Neural progenitor cell (in vitro differentiated cells): ENCODE measurements around the gene LPP. TPM values are rescaled to one million over a fixed set of nuclear protein-coding genes. Genes with fewer than 3 reads are reported as not detected.

ENCODE experiments used
- DNase-seq: peaks from one replicate; pipeline ENCODE4 v3.0.0-alpha.2; 2016; ENCODE audit warnings: low spot score
- H2AFZ ChIP-seq: fragments of 200-600 bp; sonication (generic); replicated peaks from 2 replicates; pipeline ENCODE4 v1.6.1; 2016; ENCODE audit warnings: antibody characterized with exemption
- H3F3A ChIP-seq: fragments of 200-600 bp; sonication (generic); 2 replicates; pipeline ENCODE4 v1.6.1; 2016; ENCODE audit warnings: antibody characterized with exemption, low read depth
- H3K27ac ChIP-seq: fragments of 200-600 bp; sonication (generic); 2 replicates; pipeline ENCODE4 v1.5.1; 2016; ENCODE audit warnings: mild to moderate bottlenecking
- H3K27me3 ChIP-seq: fragments of 200-600 bp; sonication (generic); 2 replicates; pipeline ENCODE4 v1.6.1; 2016; ENCODE audit warnings: mild to moderate bottlenecking, moderate library complexity
- H3K36me3 ChIP-seq: fragments of 200-600 bp; sonication (generic); 2 replicates; pipeline ENCODE4 v1.5.1; 2016
- H3K4me1 ChIP-seq: fragments of 200-600 bp; sonication (generic); 2 replicates; pipeline ENCODE4 v1.6.1; 2016; ENCODE audit warnings: mixed run types
- H3K4me2 ChIP-seq: fragments of 200-600 bp; sonication (generic); 2 replicates; pipeline ENCODE4 v1.6.1; 2016
- H3K4me3 ChIP-seq: fragments of 200-600 bp; sonication (generic); 2 replicates; pipeline ENCODE4 v1.5.1; 2016
- H3K79me2 ChIP-seq: fragments of 200-600 bp; sonication (generic); 2 replicates; pipeline ENCODE4 v1.6.1; 2016; ENCODE audit warnings: low read depth
- H3K9ac ChIP-seq: fragments of 200-600 bp; sonication (generic); 2 replicates; pipeline ENCODE4 v1.6.1; 2016
- H3K9me3 ChIP-seq: fragments of 200-600 bp; sonication (generic); 2 replicates; pipeline ENCODE4 v1.5.1; 2016; ENCODE audit warnings: low read depth
- H4K20me1 ChIP-seq: fragments of 200-600 bp; sonication (generic); 2 replicates; pipeline ENCODE4 v1.6.1; 2016; ENCODE audit warnings: low read depth
- H3K27ac Mint-ChIP-seq: 3 replicates; pipeline ENCODE4 v1.8.0; 2021; ENCODE audit warnings: mixed read lengths
- H3K27me3 Mint-ChIP-seq: 2 replicates; pipeline ENCODE4 v1.8.0; 2022; ENCODE audit warnings: low read depth, mild to moderate bottlenecking, inconsistent platforms, moderate library complexity, mixed read lengths; ENCODE audit not compliant: insufficient read depth
- H3K36me3 Mint-ChIP-seq: 3 replicates; pipeline ENCODE4 v1.8.0; 2021; ENCODE audit warnings: mixed read lengths
- H3K4me1 Mint-ChIP-seq: 3 replicates; pipeline ENCODE4 v1.8.0; 2021; ENCODE audit warnings: mixed read lengths
- H3K4me3 Mint-ChIP-seq: 3 replicates; pipeline ENCODE4 v1.8.0; 2021; ENCODE audit warnings: mild to moderate bottlenecking, moderate library complexity, mixed read lengths
- H3K9me3 Mint-ChIP-seq: 3 replicates; pipeline ENCODE4 v1.8.0; 2020; ENCODE audit warnings: mixed read lengths
- EZH2 ChIP-seq: fragments of 200-600 bp; sonication (generic); IDR thresholded peaks from 2 replicates; pipeline ENCODE4 v1.6.1; 2017; ENCODE audit warnings: antibody characterized with exemption, mild to moderate bottlenecking, moderate library complexity
- EZH2phosphoT487 ChIP-seq: fragments of 200-600 bp; sonication (generic); IDR thresholded peaks from 2 replicates; pipeline ENCODE4 v1.6.1; 2017; ENCODE audit warnings: antibody characterized with exemption
- total RNA-seq: library from RNA; depleted of rRNA; stranded (reverse); fragments of >200 nt; gene quantifications from 2 replicates; pipeline ENCODE4 v1.2.3, GENCODE V29; 2015; ENCODE audit warnings: low replicate concordance
- TF ChIP-seq, protein P1 (sequence below): fragments of 200-600 bp; sonication (generic); IDR thresholded peaks from 2 replicates; pipeline ENCODE4 v1.5.1; 2017; ENCODE audit warnings: antibody characterized with exemption, mild to moderate bottlenecking

The LPP gene
- total RNA-seq, 1 donor from 2014 or later = 18.9 TPM

DNA sequence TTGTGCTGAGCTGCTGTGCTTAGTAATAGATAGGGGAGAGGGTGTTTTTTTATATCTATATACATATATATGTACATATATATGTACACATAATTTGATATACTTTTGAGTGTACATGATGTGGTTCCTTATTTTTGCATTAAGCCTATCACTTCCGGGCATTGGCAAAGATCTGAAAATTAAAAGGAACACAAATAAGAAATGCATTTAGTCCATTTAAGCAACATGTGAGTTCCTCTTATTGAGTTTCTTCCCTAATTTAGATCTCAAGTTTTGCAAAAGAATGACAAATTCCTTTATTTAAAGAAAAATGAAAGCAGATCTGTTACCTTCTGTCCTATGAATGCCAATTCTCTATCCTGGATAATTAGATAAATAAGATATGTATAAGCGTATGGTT is 435.1 kb downstream of the LPP start:
- Histone ChIP-seq H3K27me3 (no peaks in the 10 kb centered on the region), H3K4me2 (no peak overlapping the region), H2AFZ (no peak overlapping the region), H4K20me1 (no peaks in the 10 kb centered on the region), H3K36me3 (no peaks in the 10 kb centered on the region), H3F3A (no peaks in the 10 kb centered on the region), H3K27ac (no peak overlapping the region), H3K79me2 (no peaks in the 10 kb centered on the region), H3K9me3 (no peaks in the 10 kb centered on the region), H3K9ac (no peak overlapping the region), H3K4me3 (no peak overlapping the region), H3K4me1 (peaks cover 10% of the 10 kb centered on the region)
- Mint-ChIP-seq H3K27me3 (peaks cover 2% of the 10 kb centered on the region), H3K27ac (no peak overlapping the region), H3K4me3 (no peak overlapping the region), H3K4me1 (peaks cover 10% of the 10 kb centered on the region), H3K36me3 (no peaks in the 10 kb centered on the region), H3K9me3 (no peaks in the 10 kb centered on the region)
- DNase-seq = no peak
- TF ChIP-seq, protein P1, sequence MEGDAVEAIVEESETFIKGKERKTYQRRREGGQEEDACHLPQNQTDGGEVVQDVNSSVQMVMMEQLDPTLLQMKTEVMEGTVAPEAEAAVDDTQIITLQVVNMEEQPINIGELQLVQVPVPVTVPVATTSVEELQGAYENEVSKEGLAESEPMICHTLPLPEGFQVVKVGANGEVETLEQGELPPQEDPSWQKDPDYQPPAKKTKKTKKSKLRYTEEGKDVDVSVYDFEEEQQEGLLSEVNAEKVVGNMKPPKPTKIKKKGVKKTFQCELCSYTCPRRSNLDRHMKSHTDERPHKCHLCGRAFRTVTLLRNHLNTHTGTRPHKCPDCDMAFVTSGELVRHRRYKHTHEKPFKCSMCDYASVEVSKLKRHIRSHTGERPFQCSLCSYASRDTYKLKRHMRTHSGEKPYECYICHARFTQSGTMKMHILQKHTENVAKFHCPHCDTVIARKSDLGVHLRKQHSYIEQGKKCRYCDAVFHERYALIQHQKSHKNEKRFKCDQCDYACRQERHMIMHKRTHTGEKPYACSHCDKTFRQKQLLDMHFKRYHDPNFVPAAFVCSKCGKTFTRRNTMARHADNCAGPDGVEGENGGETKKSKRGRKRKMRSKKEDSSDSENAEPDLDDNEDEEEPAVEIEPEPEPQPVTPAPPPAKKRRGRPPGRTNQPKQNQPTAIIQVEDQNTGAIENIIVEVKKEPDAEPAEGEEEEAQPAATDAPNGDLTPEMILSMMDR = no peak
- no peak for TF ChIP-seq EZH2

DNA sequence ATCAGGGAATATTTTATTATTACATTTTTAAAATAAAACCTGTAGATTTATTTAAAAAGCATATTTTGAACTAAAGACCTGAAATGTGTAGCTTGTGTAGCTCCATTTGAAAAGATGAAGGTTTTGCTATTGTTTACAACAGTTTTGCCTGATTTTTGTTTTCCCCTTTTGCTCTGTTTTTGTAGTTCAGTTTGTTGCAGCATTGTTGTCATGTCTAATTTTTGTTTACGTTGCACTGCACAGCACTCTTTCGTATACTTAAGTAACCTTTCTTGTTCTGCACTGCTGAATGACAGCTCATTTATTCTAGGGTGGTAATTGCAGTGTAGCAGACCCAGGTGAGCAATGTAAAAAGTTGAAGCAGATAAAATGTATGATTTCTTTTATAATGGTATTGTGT is 435.8 kb downstream of the LPP start:
- Histone ChIP-seq H3K27ac (no peak overlapping the region), H3K4me2 (no peak overlapping the region), H3K36me3 (no peaks in the 10 kb centered on the region), H3K4me3 (no peak overlapping the region), H3K9me3 (no peaks in the 10 kb centered on the region), H2AFZ (no peak overlapping the region), H3F3A (no peaks in the 10 kb centered on the region), H3K27me3 (no peaks in the 10 kb centered on the region), H3K9ac (no peak overlapping the region), H3K79me2 (no peaks in the 10 kb centered on the region), H4K20me1 (no peaks in the 10 kb centered on the region), H3K4me1 (peaks cover 5% of the 10 kb centered on the region)
- Mint-ChIP-seq H3K27me3 (peaks cover 2% of the 10 kb centered on the region), H3K4me1 (peaks cover 7% of the 10 kb centered on the region), H3K4me3 (no peak overlapping the region), H3K9me3 (no peaks in the 10 kb centered on the region), H3K36me3 (no peaks in the 10 kb centered on the region), H3K27ac (no peak overlapping the region)
- TF ChIP-seq EZH2phosphoT487 (no peak), EZH2 (no peak)
- TF ChIP-seq, protein P1 = no peak
- DNase-seq = no peak

DNA sequence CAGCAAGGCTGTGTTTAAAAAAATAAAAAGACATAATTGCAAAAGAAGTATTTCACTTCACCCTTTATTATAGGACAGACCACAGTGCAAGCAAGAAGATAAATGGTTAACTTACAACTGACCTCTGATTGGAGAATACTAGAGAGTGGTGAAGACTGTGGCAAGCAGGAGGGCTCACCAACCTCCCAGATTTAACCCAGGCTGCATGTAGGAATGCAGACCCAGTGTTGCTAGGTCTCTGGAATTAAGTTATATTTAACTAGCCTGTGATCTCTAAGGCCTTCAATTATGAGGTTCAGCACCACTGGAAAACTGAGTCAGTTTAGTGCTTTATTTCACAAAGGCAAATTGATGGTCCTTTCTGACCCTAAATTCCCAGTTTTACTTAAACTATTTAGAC is 436.6 kb downstream of the LPP start:
- Histone ChIP-seq H3K4me3 (no peak overlapping the region), H3K9me3 (no peaks in the 10 kb centered on the region), H3K36me3 (no peaks in the 10 kb centered on the region), H3K9ac (no peak overlapping the region), H3K27ac (no peak overlapping the region), H3F3A (no peaks in the 10 kb centered on the region), H2AFZ (no peak overlapping the region), H3K79me2 (no peaks in the 10 kb centered on the region), H3K4me2 (no peak overlapping the region), H3K4me1 (no peaks in the 10 kb centered on the region), H4K20me1 (no peaks in the 10 kb centered on the region), H3K27me3 (no peaks in the 10 kb centered on the region)
- Mint-ChIP-seq H3K4me1 (no peaks in the 10 kb centered on the region), H3K4me3 (no peak overlapping the region), H3K9me3 (no peaks in the 10 kb centered on the region), H3K27me3 (peaks cover 2% of the 10 kb centered on the region), H3K27ac (no peak overlapping the region), H3K36me3 (no peaks in the 10 kb centered on the region)
- TF ChIP-seq EZH2phosphoT487 = no peak
- no peak for TF ChIP-seq EZH2
- TF ChIP-seq, protein P1 = no peak
- no peak for DNase-seq

DNA sequence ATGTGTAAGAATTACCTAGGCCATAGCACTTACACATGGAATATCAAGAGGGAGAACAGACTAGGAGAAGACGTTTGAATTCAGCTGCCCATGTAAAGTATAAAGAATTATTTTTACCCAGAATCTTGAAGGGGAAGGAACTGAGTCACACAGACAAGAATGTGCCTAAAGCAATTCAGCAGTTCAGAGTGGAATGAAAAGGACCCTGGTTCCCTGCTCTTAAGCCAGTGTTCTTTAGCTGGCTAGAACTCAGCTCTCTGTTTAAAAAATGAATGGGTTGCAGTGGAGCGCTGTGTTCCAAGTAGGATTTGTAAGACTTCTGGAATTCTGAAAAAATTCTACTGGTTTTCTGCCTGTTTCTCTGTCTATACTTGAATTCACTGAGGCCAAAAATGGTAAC is 440.2 kb downstream of the LPP start:
- DNase-seq = peak; percentile 14
- Histone ChIP-seq H3K4me1 (no peaks in the 10 kb centered on the region), H3K4me3 (no peak overlapping the region), H2AFZ (no peak overlapping the region), H4K20me1 (no peaks in the 10 kb centered on the region), H3K27me3 (no peaks in the 10 kb centered on the region), H3F3A (no peaks in the 10 kb centered on the region), H3K9ac (no peak overlapping the region), H3K79me2 (no peaks in the 10 kb centered on the region), H3K27ac (no peak overlapping the region), H3K9me3 (no peaks in the 10 kb centered on the region), H3K36me3 (no peaks in the 10 kb centered on the region), H3K4me2 (no peak overlapping the region)
- Mint-ChIP-seq H3K27ac (no peak overlapping the region), H3K4me1 (no peaks in the 10 kb centered on the region), H3K36me3 (no peaks in the 10 kb centered on the region), H3K27me3 (peaks cover 2% of the 10 kb centered on the region), H3K4me3 (no peak overlapping the region), H3K9me3 (no peaks in the 10 kb centered on the region)
- TF ChIP-seq EZH2 (no peak), EZH2phosphoT487 (no peak)
- TF ChIP-seq, protein P1 = no peak
